GM21447 (cell line): Measurements from ENCODE around the gene PLCG1.

ENCODE experiments used
- ATAC-seq: cut with Tn5 transposase; IDR thresholded peaks from one replicate; pipeline ENCODE4 v1.9.1; 2021; ENCODE audit not compliant: unreplicated experiment

The PLCG1 gene

GRCh38 chr20:41204304-41205265 lies 67.2 kb downstream of the PLCG1 start:
- ATAC-seq, result no peak

- no peak for ATAC-seq
Observed at GRCh38 chr20:41205313-41205712, 68.0 kb downstream of the PLCG1 start.

- no peak for ATAC-seq
Observed at GRCh38 chr20:41213150-41213820, 75.9 kb downstream of the PLCG1 start.

DNA sequence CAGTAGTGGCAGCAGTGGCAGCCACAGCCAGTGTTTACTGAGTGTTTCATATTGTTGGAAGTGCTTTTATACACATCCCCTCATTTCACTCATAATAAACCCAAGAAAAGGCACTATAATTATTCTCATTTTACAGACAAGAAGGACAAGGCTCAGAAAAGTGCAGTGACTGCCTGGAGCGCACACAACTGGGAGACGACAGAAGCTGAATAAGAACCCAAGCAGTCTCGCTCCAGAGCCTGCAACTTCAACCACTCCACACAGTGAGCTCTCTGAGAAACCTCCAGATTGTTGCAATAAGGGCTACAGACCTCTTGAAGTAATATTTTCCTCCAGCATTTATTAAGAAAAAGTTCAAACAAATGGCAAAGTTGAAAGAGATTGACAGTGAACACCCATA lies 76.9 kb downstream of the PLCG1 start:
- ATAC-seq, result no peak

DNA sequence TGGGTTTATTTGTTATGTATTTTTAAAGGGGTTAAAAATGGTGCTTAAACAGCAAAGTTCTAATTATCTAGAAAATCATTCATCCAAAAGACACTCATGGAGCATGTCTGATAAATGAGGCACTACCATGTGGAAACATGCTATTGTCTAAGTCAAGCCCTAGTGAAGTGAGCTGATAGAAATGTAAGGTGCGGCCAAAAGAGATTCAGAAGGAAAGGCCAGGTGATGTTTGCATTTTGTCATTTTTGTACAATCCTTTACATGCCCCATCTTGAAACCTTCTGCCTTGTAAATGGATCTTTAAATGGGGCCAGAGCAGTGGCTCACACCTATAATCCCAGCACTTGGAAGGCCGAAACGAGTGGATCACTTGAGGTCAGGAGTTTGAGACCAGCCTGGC lies 77.3 kb downstream of the PLCG1 start:
- ATAC-seq, result no peak

DNA sequence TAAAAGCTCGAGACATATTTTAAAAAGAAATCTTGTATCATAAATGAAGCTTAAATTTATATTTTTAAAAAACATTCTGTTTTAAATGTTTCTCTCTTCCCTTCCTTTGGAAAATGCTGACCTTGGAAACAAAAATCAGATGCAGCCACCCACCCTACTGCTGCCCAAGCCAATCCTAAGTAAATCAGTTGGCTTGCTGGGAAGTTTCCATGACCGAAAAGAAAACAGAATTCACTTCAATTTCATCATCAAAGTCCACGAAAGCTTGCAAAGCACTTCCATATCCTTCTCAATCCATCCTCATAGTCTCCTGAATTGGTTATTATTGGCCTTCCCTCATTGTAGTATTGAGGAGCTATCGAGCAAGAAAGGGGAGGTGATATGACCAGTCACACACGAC lies 80.1 kb downstream of the PLCG1 start:
- no peak for ATAC-seq

- no peak for ATAC-seq
Observed at GRCh38 chr20:41218466-41218865, 81.1 kb downstream of the PLCG1 start.

- no peak for ATAC-seq
Observed at GRCh38 chr20:41219824-41220223, 82.5 kb downstream of the PLCG1 start.

- ATAC-seq, result no peak
Observed at GRCh38 chr20:41221614-41222218, 84.4 kb downstream of the PLCG1 start.

DNA sequence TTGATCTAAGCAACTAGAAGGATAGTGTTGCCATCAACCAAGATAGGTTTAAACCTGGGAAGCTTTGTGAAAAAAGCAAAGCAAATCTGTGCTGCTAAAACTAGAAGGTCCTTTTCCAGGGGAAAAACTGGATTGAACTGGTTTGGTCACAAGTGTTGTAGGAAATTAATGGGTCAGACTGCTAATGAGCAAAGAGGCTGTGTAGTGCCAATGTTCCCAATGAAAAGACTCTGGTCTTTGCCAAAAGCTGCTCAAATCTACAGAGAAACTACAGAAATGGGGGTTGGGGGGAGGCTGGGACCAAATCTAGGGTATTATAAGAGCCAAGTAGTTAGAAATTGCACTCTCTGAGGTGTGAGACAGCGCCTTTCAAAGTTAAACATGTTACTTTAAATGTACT lies 85.0 kb downstream of the PLCG1 start:
- no peak for ATAC-seq

DNA sequence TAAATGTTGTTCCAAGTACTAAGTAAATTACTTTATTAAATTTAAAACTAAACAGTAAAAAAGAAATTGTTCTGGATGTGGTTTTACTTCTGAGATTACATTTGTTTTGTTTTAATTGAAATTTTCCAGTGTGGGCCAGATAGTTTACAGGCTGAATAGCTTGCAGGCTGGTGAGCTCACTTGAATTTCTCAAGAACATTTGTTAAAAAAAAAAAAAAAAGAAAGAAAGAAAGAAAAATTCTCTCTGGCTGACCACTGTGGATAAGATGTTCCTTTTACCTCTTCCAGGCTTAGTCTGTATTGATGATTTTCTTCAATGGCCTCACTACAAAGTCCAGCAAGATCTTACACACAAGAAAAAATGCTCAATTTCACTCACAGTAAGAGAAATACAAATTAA lies 85.4 kb downstream of the PLCG1 start:
- ATAC-seq, result no peak

GRCh38 chr20:41223112-41223511 lies 85.8 kb downstream of the PLCG1 start:
- no peak for ATAC-seq

- no peak for ATAC-seq
Observed at GRCh38 chr20:41224281-41224680, 86.9 kb downstream of the PLCG1 start.

- ATAC-seq, result no peak
Observed at GRCh38 chr20:41225091-41225490, 87.7 kb downstream of the PLCG1 start.

GRCh38 chr20:41226426-41226825 lies 89.1 kb downstream of the PLCG1 start:
- ATAC-seq, result no peak
